C4-2B (cell line): ENCODE measurements around the gene CUEDC1.

Experiments used
- H3K27ac ChIP-seq: fragments of 450-650 bp; 2 replicates; pipeline ENCODE4 v1.5.1; 2017
- ZFX ChIP-seq: fragments of 450-650 bp; IDR thresholded peaks from 2 replicates; pipeline ENCODE4 v1.6.1; 2017
- TF ChIP-seq, protein P1 (sequence below): fragments of 450-650 bp; conservative IDR thresholded peaks from 2 replicates; pipeline ENCODE4 v1.5.1; 2017; ENCODE audit warnings: mild to moderate bottlenecking

Gene CUEDC1

GRCh38 chr17:57861790-57862693 is 93.2 kb downstream of the CUEDC1 start:
- TF ChIP-seq, protein P1, sequence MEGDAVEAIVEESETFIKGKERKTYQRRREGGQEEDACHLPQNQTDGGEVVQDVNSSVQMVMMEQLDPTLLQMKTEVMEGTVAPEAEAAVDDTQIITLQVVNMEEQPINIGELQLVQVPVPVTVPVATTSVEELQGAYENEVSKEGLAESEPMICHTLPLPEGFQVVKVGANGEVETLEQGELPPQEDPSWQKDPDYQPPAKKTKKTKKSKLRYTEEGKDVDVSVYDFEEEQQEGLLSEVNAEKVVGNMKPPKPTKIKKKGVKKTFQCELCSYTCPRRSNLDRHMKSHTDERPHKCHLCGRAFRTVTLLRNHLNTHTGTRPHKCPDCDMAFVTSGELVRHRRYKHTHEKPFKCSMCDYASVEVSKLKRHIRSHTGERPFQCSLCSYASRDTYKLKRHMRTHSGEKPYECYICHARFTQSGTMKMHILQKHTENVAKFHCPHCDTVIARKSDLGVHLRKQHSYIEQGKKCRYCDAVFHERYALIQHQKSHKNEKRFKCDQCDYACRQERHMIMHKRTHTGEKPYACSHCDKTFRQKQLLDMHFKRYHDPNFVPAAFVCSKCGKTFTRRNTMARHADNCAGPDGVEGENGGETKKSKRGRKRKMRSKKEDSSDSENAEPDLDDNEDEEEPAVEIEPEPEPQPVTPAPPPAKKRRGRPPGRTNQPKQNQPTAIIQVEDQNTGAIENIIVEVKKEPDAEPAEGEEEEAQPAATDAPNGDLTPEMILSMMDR: no peak
- no peak for TF ChIP-seq ZFX
- H3K27ac ChIP-seq: peak overlapping the region; percentile 39

GRCh38 chr17:57861000-57861789 is 94.0 kb downstream of the CUEDC1 start:
- peak overlapping the region; percentile 39 for H3K27ac ChIP-seq
- TF ChIP-seq, protein P1: no peak
- no peak for TF ChIP-seq ZFX

- TF ChIP-seq ZFX: no peak
- TF ChIP-seq, protein P1: no peak
- H3K27ac ChIP-seq: peak overlapping the region; percentile 39
Measured at GRCh38 chr17:57860414-57860999, 94.7 kb downstream of the CUEDC1 start.

DNA sequence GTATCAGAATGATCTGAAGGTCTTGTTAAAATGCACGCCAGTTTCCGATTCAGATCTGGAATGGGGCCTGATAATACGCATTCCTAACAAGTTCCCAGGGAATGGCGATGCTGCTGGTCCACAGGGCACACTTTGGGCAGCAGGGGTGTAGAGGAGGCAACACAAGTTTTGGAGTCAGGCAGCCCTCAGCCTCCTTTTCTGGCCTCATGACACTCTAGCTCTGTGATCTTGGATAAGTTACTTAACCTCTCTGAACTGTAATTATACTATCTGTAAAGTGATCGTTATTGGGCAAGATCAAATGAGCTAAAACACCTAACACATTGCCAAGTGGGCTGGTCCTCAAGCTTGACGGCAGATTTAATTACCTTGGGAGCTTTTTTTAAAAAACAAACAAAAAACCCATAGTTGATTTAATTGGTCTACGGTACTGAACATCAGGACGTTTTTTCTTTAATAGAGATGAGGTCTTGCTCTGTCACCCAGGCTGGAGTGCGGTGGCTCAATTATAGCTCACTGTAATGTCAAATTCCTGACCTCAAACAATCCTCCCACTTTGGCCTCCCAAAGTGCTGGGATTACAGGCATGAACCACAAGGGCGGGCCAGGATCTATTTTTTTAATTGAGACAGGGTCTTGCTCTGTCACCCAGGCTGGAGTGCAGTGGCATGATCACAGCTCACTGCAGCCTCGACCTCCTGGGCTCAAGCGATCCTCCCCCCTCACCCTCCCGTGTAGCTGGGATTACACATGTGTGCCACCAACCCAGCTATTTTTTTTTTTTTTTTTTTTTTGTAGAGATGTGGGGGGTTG is 95.4 kb downstream of the CUEDC1 start:
- TF ChIP-seq ZFX: no peak
- TF ChIP-seq, protein P1: no peak
- no peak overlapping the region for H3K27ac ChIP-seq

DNA sequence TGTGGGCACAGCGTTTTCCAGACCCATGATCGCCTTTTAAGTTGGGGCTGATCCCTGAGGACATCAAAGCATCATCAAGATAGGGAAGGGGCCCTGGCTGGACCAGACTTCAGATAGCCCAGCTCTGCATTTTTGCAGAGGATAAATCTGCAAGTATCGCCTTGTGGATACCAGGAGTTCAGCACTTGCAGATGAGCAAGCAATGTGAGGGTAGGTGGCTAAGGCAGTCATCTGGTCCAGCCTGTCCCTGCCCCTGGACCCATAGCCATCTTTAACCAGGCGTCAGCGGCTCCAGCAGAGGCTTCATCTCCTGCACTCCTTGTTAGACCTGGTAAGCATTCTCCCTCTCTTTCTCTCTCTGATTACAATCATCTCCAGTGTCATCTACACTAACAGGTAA is 96.4 kb downstream of the CUEDC1 start:
- no peak overlapping the region for H3K27ac ChIP-seq
- TF ChIP-seq ZFX: no peak
- TF ChIP-seq, protein P1: no peak

DNA sequence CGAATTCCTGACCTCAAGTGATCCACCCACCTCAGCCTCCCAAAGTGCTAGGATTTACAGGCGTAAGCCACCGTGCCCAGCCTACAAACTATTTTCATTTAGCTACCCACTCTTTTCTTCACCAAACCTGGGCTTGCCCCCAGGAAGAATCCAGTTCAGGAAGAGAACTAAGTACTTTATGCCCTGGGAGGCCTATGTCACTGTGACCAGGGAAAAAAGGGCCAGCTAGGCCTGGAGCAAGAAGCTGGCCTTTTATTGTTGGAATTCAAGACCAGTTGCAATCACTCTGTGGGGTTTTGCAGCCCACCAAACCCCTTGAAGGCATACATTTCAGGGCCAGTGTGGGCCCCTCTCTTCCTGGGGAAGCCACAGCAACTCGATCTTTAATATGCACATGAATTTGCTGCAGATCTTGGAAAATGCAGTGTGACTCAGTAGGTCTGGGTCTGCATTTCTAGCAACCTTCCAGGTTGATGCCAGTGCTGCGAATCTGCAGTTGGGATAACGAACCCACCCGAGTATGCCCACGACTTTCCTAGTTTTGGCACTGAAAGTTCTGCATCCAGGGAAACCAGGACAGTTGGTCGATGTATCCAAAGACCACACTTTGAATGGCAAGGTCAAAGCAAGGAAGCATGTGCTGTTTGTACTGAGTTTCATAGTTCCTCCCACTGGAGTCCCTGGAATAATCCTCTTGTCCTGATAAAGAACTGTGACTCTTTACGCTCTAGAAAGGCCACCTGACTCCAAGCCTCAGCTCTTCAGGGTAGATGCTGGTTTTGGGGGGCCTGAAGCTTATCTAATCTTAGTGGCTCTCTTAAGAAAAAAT is 98.2 kb downstream of the CUEDC1 start:
- TF ChIP-seq, protein P1: no peak
- TF ChIP-seq ZFX: no peak
- H3K27ac ChIP-seq: no peak overlapping the region
